HL-60/S4 treated with retinoic acid at 250 ng/mL for 4 days and 3 days (cell line): ENCODE measurements around the gene SOX13.

Source experiments
- in situ Hi-C: fragments of 300-500 bp; cut with MboI; formaldehyde crosslinking; loops from 2 replicates; pipeline ENCODE4 v1.7.0; 2022; ENCODE audit warnings: low sequenced_read_pairs

The SOX13 gene

DNA sequence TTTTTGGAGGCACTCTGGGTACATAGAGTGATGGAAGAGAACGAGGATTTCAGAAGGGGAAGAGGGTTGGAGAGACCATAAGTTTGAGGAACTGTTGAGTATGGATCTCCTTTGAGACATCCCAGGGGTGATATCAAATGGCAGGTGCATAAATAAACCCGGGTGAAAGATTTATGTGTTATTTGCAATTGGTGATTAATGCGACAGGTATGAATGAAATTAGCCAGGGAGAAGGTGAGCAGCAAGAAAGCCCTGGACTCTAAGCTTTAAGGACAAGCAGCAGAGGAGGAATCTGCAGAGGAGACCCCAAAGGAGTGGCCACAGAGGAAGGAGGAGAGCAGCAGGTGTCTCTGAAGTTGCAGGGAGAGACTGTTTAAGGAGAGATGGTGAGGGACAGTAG, 102.0 kb downstream of the SOX13 start:
- in situ Hi-C loops = loop anchor here (25.0 kb wide), 1 partner anchor 187 kb away; the partner anchor contains the start of gene PLEKHA6

DNA sequence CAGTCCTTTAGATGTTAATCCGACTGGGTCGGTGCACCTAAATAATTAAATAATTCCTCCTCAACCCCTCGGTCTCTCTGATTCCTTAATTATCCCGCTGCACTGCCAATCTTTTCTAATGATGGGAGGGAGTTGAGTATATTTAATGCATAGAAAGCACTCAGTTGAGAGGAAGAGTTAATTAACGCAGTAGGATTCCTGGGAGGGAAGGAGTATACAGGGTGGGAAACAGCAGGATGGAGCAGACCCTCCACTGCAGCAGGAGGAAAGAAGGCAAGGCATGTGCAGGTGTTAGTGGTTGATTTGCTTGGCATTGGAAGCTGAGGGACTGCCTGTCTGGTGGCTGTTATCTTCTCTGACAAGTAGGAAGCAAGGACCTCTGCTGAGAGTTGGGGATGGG, 103.1 kb downstream of the SOX13 start:
- in situ Hi-C loops = no loop called here

GRCh38 chr1:204177133-204177532, 104.2 kb downstream of the SOX13 start:
- in situ Hi-C loops = no loop called here
